Neural cell (in vitro differentiated cells): ENCODE measurements around the gene C19orf85. TPM values are rescaled to one million over a fixed set of nuclear protein-coding genes. Genes with fewer than 3 reads are reported as not detected.

ENCODE experiments used
- H2AFZ ChIP-seq: fragments of 200-600, 300-800 bp; sonication (generic), shearing (Covaris generic); 2 replicates; pipeline ENCODE4 v1.6.0; 2014; ENCODE audit warnings: low read depth, mild to moderate bottlenecking, antibody characterized with exemption, low read length, moderate library complexity
- H3F3A ChIP-seq: fragments of 200-600 bp; shearing (Covaris generic); 2 replicates; pipeline ENCODE4 v1.6.1; 2016; ENCODE audit warnings: mild to moderate bottlenecking, moderate library complexity, mixed read lengths, antibody characterized with exemption, low read length; ENCODE audit not compliant: insufficient read depth, poor library complexity, severe bottlenecking
- H3K27ac ChIP-seq: fragments of 200-600, 300-800 bp; sonication (generic), shearing (Covaris generic); 2 replicates; pipeline ENCODE4 v1.5.1; 2014; ENCODE audit warnings: mild to moderate bottlenecking, low read length, moderate library complexity
- H3K27me3 ChIP-seq: fragments of 300-800, 200-600 bp; sonication (generic), shearing (Covaris generic); 2 replicates; pipeline ENCODE4 v1.6.0; 2014; ENCODE audit warnings: mild to moderate bottlenecking, low read depth, low read length, moderate library complexity; ENCODE audit not compliant: insufficient read depth
- H3K36me3 ChIP-seq: fragments of 300-800, 200-600 bp; sonication (generic), shearing (Covaris generic); 2 replicates; pipeline ENCODE4 v1.5.1; 2014; ENCODE audit warnings: mild to moderate bottlenecking, antibody characterized with exemption, low read length, moderate library complexity; ENCODE audit not compliant: insufficient read depth
- H3K4me2 ChIP-seq: fragments of 300-800, 200-600 bp; sonication (generic), shearing (Covaris generic); 2 replicates; pipeline ENCODE4 v1.6.0; 2014; ENCODE audit warnings: mild to moderate bottlenecking, low read length
- H3K4me3 ChIP-seq: fragments of 300-800, 200-600 bp; sonication (generic), shearing (Covaris generic); 2 replicates; pipeline ENCODE4 v1.5.1; 2014; ENCODE audit warnings: mild to moderate bottlenecking, low read length, moderate library complexity
- H3K79me2 ChIP-seq: fragments of 200-600 bp; shearing (Covaris generic); replicated peaks from 2 replicates; pipeline ENCODE4 v1.6.0; 2014; ENCODE audit warnings: mild to moderate bottlenecking, low read length, moderate library complexity; ENCODE audit not compliant: insufficient read depth
- H3K9ac ChIP-seq: fragments of 300-800, 200-600 bp; sonication (generic), shearing (Covaris generic); 2 replicates; pipeline ENCODE4 v1.6.1; 2016; ENCODE audit warnings: mild to moderate bottlenecking, low read length, mixed read lengths
- H3K9me2 ChIP-seq: fragments of 200-600 bp; shearing (Covaris generic); 2 replicates; pipeline ENCODE4 v1.6.1; 2016; ENCODE audit warnings: mild to moderate bottlenecking, low read length, mixed read lengths; ENCODE audit not compliant: insufficient read depth
- H3K9me3 ChIP-seq: fragments of 200-600, 300-800 bp; sonication (generic), shearing (Covaris generic); 2 replicates; pipeline ENCODE4 v1.6.1; 2016; ENCODE audit warnings: mild to moderate bottlenecking, mixed run types, low read length, moderate library complexity, mixed read lengths
- H4K20me1 ChIP-seq: fragments of 200-600 bp; shearing (Covaris generic); 2 replicates; pipeline ENCODE4 v1.6.1; 2016; ENCODE audit warnings: mild to moderate bottlenecking, mixed run types; ENCODE audit not compliant: insufficient read depth
- EP300 ChIP-seq: fragments of 450-650 bp; conservative IDR thresholded peaks from 2 replicates; pipeline ENCODE4 v1.6.1; 2014; ENCODE audit warnings: antibody characterized with exemption, mild to moderate bottlenecking, moderate library complexity; ENCODE audit not compliant: poor library complexity, severe bottlenecking
- EZH2 ChIP-seq: fragments of 200-600, 300-800 bp; shearing (Covaris generic), sonication (generic); IDR thresholded peaks from 2 replicates; pipeline ENCODE4 v1.6.1; 2014; ENCODE audit warnings: antibody characterized with exemption, low read length, borderline replicate concordance, mild to moderate bottlenecking; ENCODE audit not compliant: insufficient read depth, poor library complexity, severe bottlenecking
- MXI1 ChIP-seq: fragments of 450-650 bp; conservative IDR thresholded peaks from 2 replicates; pipeline ENCODE4 v1.6.1; 2014; ENCODE audit warnings: antibody characterized with exemption, mild to moderate bottlenecking; ENCODE audit not compliant: poor library complexity, severe bottlenecking
- POLR2AphosphoS5 ChIP-seq: IDR thresholded peaks from 2 replicates; pipeline ENCODE4 v1.6.1; 2012
- RAD21 ChIP-seq: fragments of 450-650 bp; conservative IDR thresholded peaks from 2 replicates; pipeline ENCODE4 v1.6.1; 2014; ENCODE audit warnings: antibody characterized with exemption, mild to moderate bottlenecking, moderate library complexity
- REST ChIP-seq: IDR thresholded peaks from 2 replicates; pipeline ENCODE4 v1.6.1; 2012; ENCODE audit warnings: borderline replicate concordance
- SMC3 ChIP-seq: fragments of 450-650 bp; conservative IDR thresholded peaks from 2 replicates; pipeline ENCODE4 v1.6.1; 2014; ENCODE audit warnings: antibody characterized with exemption, mild to moderate bottlenecking, moderate library complexity; ENCODE audit not compliant: poor library complexity
- TAF1 ChIP-seq: IDR thresholded peaks from 2 replicates; pipeline ENCODE4 v1.6.1; 2012; ENCODE audit warnings: low read depth
- polyA plus RNA-seq: library from polyadenylated mRNA; depleted of rRNA; stranded (reverse); fragments of >200 nt; gene quantifications from 2 replicates; pipeline ENCODE4 v1.2.3, GENCODE V29; 2014
- TF ChIP-seq, protein P1 (sequence below): fragments of 450-650 bp; IDR thresholded peaks from 2 replicates; pipeline ENCODE4 v1.5.1; 2014; ENCODE audit warnings: antibody characterized with exemption, mild to moderate bottlenecking, moderate library complexity; ENCODE audit not compliant: poor library complexity, severe bottlenecking

C19orf85 gene
- polyA plus RNA-seq, 1 donor from 2014 or later = 0.19 TPM

GRCh38 chr19:55440411-55441105, 24.0 kb downstream of the C19orf85 start:
- H2AFZ ChIP-seq = no peak overlapping the region
- no peak overlapping the region for H3K9ac ChIP-seq

DNA sequence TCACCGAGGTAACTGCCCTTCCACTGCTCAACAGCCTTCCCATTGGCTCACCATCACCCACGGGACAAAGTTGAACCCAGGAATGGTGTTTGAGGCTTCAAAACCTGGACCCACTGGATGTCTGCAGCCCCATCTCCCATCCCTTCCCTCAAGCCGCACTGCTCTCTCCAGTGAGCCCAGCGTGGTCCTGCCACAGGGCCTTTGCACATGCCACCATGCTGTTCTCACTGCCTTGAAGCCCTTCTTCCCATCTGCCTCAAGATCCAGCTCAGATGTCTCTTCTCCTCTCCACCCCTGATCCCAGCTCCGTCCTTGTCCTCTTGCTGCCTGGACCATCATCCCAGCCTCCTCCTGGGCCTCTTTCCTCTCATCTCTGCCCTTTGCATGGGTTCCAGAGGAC, 25.5 kb downstream of the C19orf85 start:
- Histone ChIP-seq H3K9me2 (no peaks in the 10 kb centered on the region), H3K27me3 (peaks cover 54% of the 10 kb centered on the region), H2AFZ (no peak overlapping the region), H3K36me3 (no peaks in the 10 kb centered on the region), H3K27ac (no peak overlapping the region), H3K4me3 (no peak overlapping the region), H3K79me2 (no peaks in the 10 kb centered on the region), H3K9ac (no peak overlapping the region), H3F3A (no peaks in the 10 kb centered on the region), H4K20me1 (peaks cover 6% of the 10 kb centered on the region), H3K4me2 (no peak overlapping the region), H3K9me3 (no peaks in the 10 kb centered on the region)
- TF ChIP-seq MXI1 = no peak
- no peak for TF ChIP-seq EP300
- no peak for TF ChIP-seq TAF1
- TF ChIP-seq REST = no peak
- TF ChIP-seq RAD21 = no peak
- TF ChIP-seq SMC3 = no peak
- no peak for TF ChIP-seq EZH2
- no peak for TF ChIP-seq POLR2AphosphoS5

More at GRCh38 chr19:55440411-55441105, 24.0 kb downstream of the C19orf85 start:
- no peaks in the 10 kb centered on the region for H3K9me2 ChIP-seq
- no peaks in the 10 kb centered on the region for H3K36me3 ChIP-seq
- H3K27ac ChIP-seq = no peak overlapping the region
- no peaks in the 10 kb centered on the region for H3K79me2 ChIP-seq
- TF ChIP-seq SMC3 = no peak
- TF ChIP-seq EP300 = no peak
- TF ChIP-seq RAD21 = no peak
- no peak for TF ChIP-seq REST
- TF ChIP-seq MXI1 = no peak
- no peak for TF ChIP-seq TAF1
- TF ChIP-seq, protein P1, sequence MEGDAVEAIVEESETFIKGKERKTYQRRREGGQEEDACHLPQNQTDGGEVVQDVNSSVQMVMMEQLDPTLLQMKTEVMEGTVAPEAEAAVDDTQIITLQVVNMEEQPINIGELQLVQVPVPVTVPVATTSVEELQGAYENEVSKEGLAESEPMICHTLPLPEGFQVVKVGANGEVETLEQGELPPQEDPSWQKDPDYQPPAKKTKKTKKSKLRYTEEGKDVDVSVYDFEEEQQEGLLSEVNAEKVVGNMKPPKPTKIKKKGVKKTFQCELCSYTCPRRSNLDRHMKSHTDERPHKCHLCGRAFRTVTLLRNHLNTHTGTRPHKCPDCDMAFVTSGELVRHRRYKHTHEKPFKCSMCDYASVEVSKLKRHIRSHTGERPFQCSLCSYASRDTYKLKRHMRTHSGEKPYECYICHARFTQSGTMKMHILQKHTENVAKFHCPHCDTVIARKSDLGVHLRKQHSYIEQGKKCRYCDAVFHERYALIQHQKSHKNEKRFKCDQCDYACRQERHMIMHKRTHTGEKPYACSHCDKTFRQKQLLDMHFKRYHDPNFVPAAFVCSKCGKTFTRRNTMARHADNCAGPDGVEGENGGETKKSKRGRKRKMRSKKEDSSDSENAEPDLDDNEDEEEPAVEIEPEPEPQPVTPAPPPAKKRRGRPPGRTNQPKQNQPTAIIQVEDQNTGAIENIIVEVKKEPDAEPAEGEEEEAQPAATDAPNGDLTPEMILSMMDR = no peak
- TF ChIP-seq POLR2AphosphoS5 = no peak
- no peak for TF ChIP-seq EZH2
- H3F3A ChIP-seq = no peaks in the 10 kb centered on the region
- H3K4me3 ChIP-seq = no peak overlapping the region
- H3K4me2 ChIP-seq = no peak overlapping the region
- no peaks in the 10 kb centered on the region for H3K9me3 ChIP-seq
- peaks cover 68% of the 10 kb centered on the region for H3K27me3 ChIP-seq
- peaks cover 6% of the 10 kb centered on the region for H4K20me1 ChIP-seq
